ENCODE measurements around the gene STK36. TPM values are rescaled to one million over a fixed set of nuclear protein-coding genes. Genes with fewer than 3 reads are reported as not detected.
"Not testable (repeated sequence)": the region's sequence is repeated elsewhere in the genome, so short reads cannot be mapped to it uniquely, and the experiment has no call there.

The STK36 gene
- total RNA-seq, 1 experiment from 2014 or later = 38.7 TPM

DNA sequence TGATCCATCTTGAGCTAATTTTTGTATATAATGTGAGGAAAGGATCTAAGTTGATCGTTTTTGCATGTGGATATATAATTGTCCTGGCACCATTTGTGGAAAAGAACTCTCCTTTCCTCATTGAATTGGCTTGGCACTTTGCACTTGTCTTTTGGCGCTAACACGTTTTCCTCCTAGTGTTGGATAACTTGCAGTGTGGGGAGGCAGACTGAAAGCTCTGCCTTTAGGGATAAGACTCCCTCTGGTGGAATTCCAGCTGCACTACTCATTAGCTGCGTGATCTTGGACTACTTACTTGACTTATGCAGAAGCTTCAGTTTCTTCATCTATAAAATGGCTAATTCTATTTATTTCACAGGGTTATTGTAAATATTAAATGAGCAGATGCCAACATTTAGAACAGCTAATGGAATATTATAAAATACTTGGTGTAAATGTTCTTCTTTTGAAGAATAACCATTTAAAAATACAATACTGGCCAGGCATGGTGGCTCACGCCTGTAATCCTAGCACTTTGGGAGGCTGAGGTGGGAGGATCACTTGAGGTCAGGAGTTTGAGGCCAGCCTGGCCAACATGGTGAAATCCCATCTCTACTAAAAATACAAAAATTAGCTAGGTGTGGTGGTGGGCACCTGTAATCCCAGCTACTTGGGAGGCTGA is 15.6 kb downstream of the STK36 start:
- not testable (repeated sequence) for H2BK5ac ChIP-seq (ENCODE audit: insufficient read length, low read length); H3K27me3 ChIP-seq (ENCODE audit: insufficient read depth, low read length); H3K27me3 Mint-ChIP-seq (ENCODE audit: low read depth); H3K14ac ChIP-seq (ENCODE audit: insufficient read depth, low read length); H2AK5ac ChIP-seq (ENCODE audit: insufficient read length, low read length); H3K56ac ChIP-seq (ENCODE audit: insufficient read length, low read depth, low read length); H2BK20ac ChIP-seq (ENCODE audit: low read depth, low read length, poor library complexity, severe bottlenecking); H3K79me2 ChIP-seq (ENCODE audit: insufficient read depth, low read length); H2AFZ ChIP-seq (ENCODE audit: low read length); H3K23me2 ChIP-seq (ENCODE audit: insufficient read length, low read depth, low read length, poor library complexity, severe bottlenecking); H2BK120ac ChIP-seq (ENCODE audit: low read depth, low read length, poor library complexity, severe bottlenecking); H3K18ac ChIP-seq (ENCODE audit: insufficient read length, low read depth, low read length); H4K91ac ChIP-seq (ENCODE audit: insufficient read length, low read depth, low read length); H4K5ac ChIP-seq (ENCODE audit: insufficient read length, low read depth, low read length); H4K8ac ChIP-seq (replicated peaks; ENCODE audit: insufficient read length, low read depth, low read length); H3K27ac ChIP-seq (ENCODE audit: insufficient read length, low read depth, low read length); H3K4me1 Mint-ChIP-seq; H3K9me3 ChIP-seq (ENCODE audit: control insufficient read depth, low read depth, low read length); H3K4me1 ChIP-seq (ENCODE audit: insufficient read depth, low read length); H4K20me1 ChIP-seq (ENCODE audit: control insufficient read depth, insufficient read depth, insufficient read length); H3K23ac ChIP-seq (ENCODE audit: insufficient read length, low read depth, low read length); H3K4ac ChIP-seq (ENCODE audit: low read depth, low read length); H3T11ph ChIP-seq (ENCODE audit: low read length); H3K9me3 Mint-ChIP-seq; H3K4me2 ChIP-seq (ENCODE audit: insufficient read depth, insufficient read length, low read length); H2BK15ac ChIP-seq (ENCODE audit: low read depth, low read length); H2BK12ac ChIP-seq (ENCODE audit: insufficient read length, low read depth, low read length); H3K9ac ChIP-seq (ENCODE audit: extremely low read depth, insufficient read length, low read length); H3K79me1 ChIP-seq (ENCODE audit: insufficient read depth, low read depth, low read length, poor library complexity, severe bottlenecking); H3K4me3 Mint-ChIP-seq; H3K27ac Mint-ChIP-seq
- peak; percentile 66 for DNase-seq
- peaks cover 0 to 52% (median 23%) of the 10 kb centered on the region in 3 experiments; a peak in 5 of 7 replicates for H3K36me3 Mint-ChIP-seq (ENCODE audit: insufficient read depth in 1 of 3, low read depth in 3 of 3)
- no CpG with 5 or more reads among the region's 5 CpGs for WGBS (ENCODE audit: extremely low coverage, insufficient read length, low lambda C conversion rate)
- peak; percentile 84 for TF ChIP-seq CTCF (conservative IDR thresholded peaks at IDR 0.05)

Data from H9 (cell line).